HL-60 (cell line): Measurements from ENCODE around the gene DMBT1.

Experiments
- DNase-seq, 2 experiments: peaks; one replicate each; pipeline ENCODE4 v3.0.0-alpha.2; 2010 to 2020; ENCODE audit warnings: low read depth in 1 of 2, low spot score in 1 of 2
- H3K27ac ChIP-seq: fragments of 250-450 bp; sonication (Bioruptor Pico); replicated peaks from 2 replicates; pipeline ENCODE4 v1.5.1; 2020; ENCODE audit warnings: mild to moderate bottlenecking, moderate library complexity
- H3K27me3 ChIP-seq: fragments of 250-450 bp; sonication (Bioruptor Pico); 2 replicates; pipeline ENCODE4 v1.5.1; 2021; ENCODE audit warnings: mild to moderate bottlenecking, moderate library complexity; ENCODE audit not compliant: insufficient read depth, poor library complexity, severe bottlenecking
- H3K4me3 ChIP-seq: replicated peaks from 2 replicates; pipeline ENCODE4 v1.5.1; 2011; ENCODE audit warnings: mild to moderate bottlenecking, control low read depth, low read length; ENCODE audit not compliant: insufficient read depth
- GABPA ChIP-seq: IDR thresholded peaks from 2 replicates; pipeline ENCODE4 v1.6.1; 2012; ENCODE audit warnings: low read depth
- POLR2AphosphoS5 ChIP-seq: IDR thresholded peaks from 2 replicates; pipeline ENCODE4 v1.6.1; 2012; ENCODE audit warnings: low read depth
- SPI1 ChIP-seq: IDR thresholded peaks from 2 replicates; pipeline ENCODE4 v1.6.1; 2012; ENCODE audit warnings: low read depth, mild to moderate bottlenecking, borderline replicate concordance
- TF ChIP-seq, protein P1 (sequence below): IDR thresholded peaks from one replicate; pipeline ENCODE4 v1.5.1; 2011; ENCODE audit warnings: low read length, control low read depth, inconsistent platforms; ENCODE audit not compliant: insufficient read depth
- TF ChIP-seq, protein P2 (sequence below): IDR thresholded peaks from 2 replicates; pipeline ENCODE4 v1.6.1; 2012; ENCODE audit warnings: low read depth; ENCODE audit not compliant: insufficient replicate concordance

DMBT1 gene

DNA sequence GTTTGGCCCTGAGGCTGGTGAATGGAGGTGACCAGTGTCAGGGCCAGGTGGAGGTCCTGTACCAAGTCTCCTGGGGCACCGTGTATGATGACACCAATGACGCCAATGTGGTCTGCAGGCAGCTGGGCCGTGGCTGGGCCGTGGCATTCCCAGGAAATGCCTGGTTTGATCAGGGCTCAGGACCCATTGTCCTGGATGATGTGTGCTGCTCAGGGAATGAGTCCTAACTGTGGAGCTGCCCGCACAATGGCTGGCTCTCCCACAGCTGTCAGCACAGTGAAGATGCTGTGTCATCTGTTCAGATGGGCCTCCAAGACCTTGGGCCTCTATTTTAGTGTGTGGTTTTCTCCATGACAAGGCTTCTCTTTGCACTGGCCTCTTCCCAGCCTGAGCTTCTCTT, 64.0 kb downstream of the DMBT1 start:
- H3K27me3 ChIP-seq: no peaks in the 10 kb centered on the region
- H3K4me3 ChIP-seq: no peak overlapping the region
- H3K27ac ChIP-seq: no peak overlapping the region
- TF ChIP-seq, protein P1, sequence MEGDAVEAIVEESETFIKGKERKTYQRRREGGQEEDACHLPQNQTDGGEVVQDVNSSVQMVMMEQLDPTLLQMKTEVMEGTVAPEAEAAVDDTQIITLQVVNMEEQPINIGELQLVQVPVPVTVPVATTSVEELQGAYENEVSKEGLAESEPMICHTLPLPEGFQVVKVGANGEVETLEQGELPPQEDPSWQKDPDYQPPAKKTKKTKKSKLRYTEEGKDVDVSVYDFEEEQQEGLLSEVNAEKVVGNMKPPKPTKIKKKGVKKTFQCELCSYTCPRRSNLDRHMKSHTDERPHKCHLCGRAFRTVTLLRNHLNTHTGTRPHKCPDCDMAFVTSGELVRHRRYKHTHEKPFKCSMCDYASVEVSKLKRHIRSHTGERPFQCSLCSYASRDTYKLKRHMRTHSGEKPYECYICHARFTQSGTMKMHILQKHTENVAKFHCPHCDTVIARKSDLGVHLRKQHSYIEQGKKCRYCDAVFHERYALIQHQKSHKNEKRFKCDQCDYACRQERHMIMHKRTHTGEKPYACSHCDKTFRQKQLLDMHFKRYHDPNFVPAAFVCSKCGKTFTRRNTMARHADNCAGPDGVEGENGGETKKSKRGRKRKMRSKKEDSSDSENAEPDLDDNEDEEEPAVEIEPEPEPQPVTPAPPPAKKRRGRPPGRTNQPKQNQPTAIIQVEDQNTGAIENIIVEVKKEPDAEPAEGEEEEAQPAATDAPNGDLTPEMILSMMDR: no peak
- TF ChIP-seq SPI1 (no peak), GABPA (no peak), POLR2AphosphoS5 (no peak)
- TF ChIP-seq, protein P2, sequence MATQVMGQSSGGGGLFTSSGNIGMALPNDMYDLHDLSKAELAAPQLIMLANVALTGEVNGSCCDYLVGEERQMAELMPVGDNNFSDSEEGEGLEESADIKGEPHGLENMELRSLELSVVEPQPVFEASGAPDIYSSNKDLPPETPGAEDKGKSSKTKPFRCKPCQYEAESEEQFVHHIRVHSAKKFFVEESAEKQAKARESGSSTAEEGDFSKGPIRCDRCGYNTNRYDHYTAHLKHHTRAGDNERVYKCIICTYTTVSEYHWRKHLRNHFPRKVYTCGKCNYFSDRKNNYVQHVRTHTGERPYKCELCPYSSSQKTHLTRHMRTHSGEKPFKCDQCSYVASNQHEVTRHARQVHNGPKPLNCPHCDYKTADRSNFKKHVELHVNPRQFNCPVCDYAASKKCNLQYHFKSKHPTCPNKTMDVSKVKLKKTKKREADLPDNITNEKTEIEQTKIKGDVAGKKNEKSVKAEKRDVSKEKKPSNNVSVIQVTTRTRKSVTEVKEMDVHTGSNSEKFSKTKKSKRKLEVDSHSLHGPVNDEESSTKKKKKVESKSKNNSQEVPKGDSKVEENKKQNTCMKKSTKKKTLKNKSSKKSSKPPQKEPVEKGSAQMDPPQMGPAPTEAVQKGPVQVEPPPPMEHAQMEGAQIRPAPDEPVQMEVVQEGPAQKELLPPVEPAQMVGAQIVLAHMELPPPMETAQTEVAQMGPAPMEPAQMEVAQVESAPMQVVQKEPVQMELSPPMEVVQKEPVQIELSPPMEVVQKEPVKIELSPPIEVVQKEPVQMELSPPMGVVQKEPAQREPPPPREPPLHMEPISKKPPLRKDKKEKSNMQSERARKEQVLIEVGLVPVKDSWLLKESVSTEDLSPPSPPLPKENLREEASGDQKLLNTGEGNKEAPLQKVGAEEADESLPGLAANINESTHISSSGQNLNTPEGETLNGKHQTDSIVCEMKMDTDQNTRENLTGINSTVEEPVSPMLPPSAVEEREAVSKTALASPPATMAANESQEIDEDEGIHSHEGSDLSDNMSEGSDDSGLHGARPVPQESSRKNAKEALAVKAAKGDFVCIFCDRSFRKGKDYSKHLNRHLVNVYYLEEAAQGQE: no peak
- DNase-seq: no peak

DNA sequence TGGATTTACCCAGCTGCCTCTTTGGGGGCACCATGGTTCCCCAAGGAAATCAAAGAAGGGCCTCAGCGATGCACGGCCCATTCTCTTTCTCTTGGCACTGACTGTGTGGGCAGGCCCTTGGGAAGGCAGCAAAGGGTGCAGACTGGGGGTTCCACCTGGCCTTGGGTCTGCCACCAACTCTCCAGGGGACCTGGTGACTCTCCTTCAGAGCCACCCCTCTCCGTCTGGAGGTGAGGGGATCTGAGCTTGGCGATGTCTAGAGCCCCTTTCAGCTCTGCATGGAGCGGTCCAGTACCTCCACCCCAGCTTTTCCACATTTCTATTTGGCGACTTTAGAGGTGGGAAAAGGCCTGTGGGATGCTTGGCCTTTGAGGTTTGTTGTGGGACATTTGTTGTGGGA, 70.0 kb downstream of the DMBT1 start:
- H3K27ac ChIP-seq: no peak overlapping the region
- TF ChIP-seq SPI1: no peak
- TF ChIP-seq, protein P2: no peak
- TF ChIP-seq, protein P1: no peak
- TF ChIP-seq POLR2AphosphoS5: no peak
- TF ChIP-seq GABPA: no peak
- no peaks in the 10 kb centered on the region for H3K27me3 ChIP-seq
- no peak overlapping the region for H3K4me3 ChIP-seq
- DNase-seq: no peak

DNA sequence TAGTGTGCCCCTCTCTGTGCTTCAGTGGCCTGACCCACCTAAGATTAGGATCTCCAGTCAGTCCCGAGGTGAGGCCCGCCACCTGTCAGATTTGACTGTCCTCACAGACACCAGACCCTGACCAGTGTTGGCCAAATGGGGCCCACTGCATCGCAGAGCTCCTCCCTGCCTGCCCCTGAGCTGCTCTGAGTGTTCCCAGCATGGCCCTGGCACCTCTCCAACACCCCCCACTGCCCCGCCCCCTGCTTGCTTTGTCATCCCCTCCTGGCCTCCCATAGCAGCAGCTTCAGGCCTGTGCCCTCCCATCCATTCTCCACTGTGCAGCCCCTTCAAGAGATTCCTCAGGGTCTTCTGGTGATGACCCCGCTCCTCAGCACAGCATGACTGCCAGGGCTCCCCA, 71.5 kb downstream of the DMBT1 start:
- H3K4me3 ChIP-seq: no peak overlapping the region
- TF ChIP-seq, protein P1: no peak
- TF ChIP-seq GABPA (no peak), POLR2AphosphoS5 (no peak), SPI1 (no peak)
- TF ChIP-seq, protein P2: no peak
- no peaks in the 10 kb centered on the region for H3K27me3 ChIP-seq
- DNase-seq: no peak
- no peak overlapping the region for H3K27ac ChIP-seq
